EH (cell line): Measurements from ENCODE around the gene OR10A6.

Experiments
- DNase-seq: peaks from one replicate; pipeline ENCODE4 v3.0.0-alpha.2; 2015; ENCODE audit warnings: low read depth

OR10A6 gene

GRCh38 chr11:7910286-7910788, 20.7 kb downstream of the OR10A6 start:
- peak; percentile 13 for DNase-seq

- DNase-seq: peak; percentile 16
These were observed 21.3 kb downstream of the OR10A6 start for GRCh38 chr11:7909585-7910285.

GRCh38 chr11:7907121-7907520, 23.9 kb downstream of the OR10A6 start:
- peak; percentile 23 for DNase-seq

- DNase-seq: peak; percentile 20
These were observed 24.6 kb downstream of the OR10A6 start for GRCh38 chr11:7906481-7906880.

GRCh38 chr11:7905961-7906429, 25.1 kb downstream of the OR10A6 start:
- peak; percentile 52 for DNase-seq

- no peak for DNase-seq
These were observed 25.5 kb downstream of the OR10A6 start for GRCh38 chr11:7905549-7905948.

GRCh38 chr11:7904917-7905316, 26.2 kb downstream of the OR10A6 start:
- peak; percentile 74 for DNase-seq

- DNase-seq: peak; percentile 11
These were observed 27.1 kb downstream of the OR10A6 start for GRCh38 chr11:7903940-7904339.

GRCh38 chr11:7901319-7901854, 29.7 kb downstream of the OR10A6 start:
- DNase-seq: no peak

GRCh38 chr11:7900686-7901085, 30.4 kb downstream of the OR10A6 start:
- no peak for DNase-seq

GRCh38 chr11:7899418-7899817, 31.6 kb downstream of the OR10A6 start:
- peak; percentile 7 for DNase-seq

GRCh38 chr11:7898666-7899283, 32.3 kb downstream of the OR10A6 start:
- DNase-seq: no peak

- DNase-seq: peak; percentile 32
These were observed 34.9 kb downstream of the OR10A6 start for GRCh38 chr11:7896009-7896785.

- no peak for DNase-seq
These were observed 36.8 kb downstream of the OR10A6 start for GRCh38 chr11:7894251-7894650.

GRCh38 chr11:7893796-7894195, 37.3 kb downstream of the OR10A6 start:
- DNase-seq: no peak

- DNase-seq: peak; percentile 76
These were observed 38.2 kb downstream of the OR10A6 start for GRCh38 chr11:7892840-7893254.

GRCh38 chr11:7892059-7892699, 38.9 kb downstream of the OR10A6 start:
- peak; percentile 86 for DNase-seq

- DNase-seq: no peak
These were observed 40.5 kb downstream of the OR10A6 start for GRCh38 chr11:7890417-7891172.

GRCh38 chr11:7889985-7890384, 41.1 kb downstream of the OR10A6 start:
- DNase-seq: no peak

GRCh38 chr11:7882860-7883259, 48.2 kb downstream of the OR10A6 start:
- DNase-seq: no peak
